ENCODE measurements around the gene TMEM132D.

TMEM132D gene

GRCh38 chr12:129821964-129822363 lies 81.9 kb downstream of the TMEM132D start:
- DNase-seq (ENCODE audit: low spot score), result no peak
- POLR2A ChIA-PET (ENCODE audit: low non-redundant PET), result no interaction called here
- CTCF ChIA-PET, result no interaction called here
- no peak overlapping the region for H3K27ac ChIP-seq
- TF ChIP-seq CTCF (conservative IDR thresholded peaks at IDR 0.05; ENCODE audit: low read depth), result no peak

GRCh38 chr12:129819391-129819790 lies 84.4 kb downstream of the TMEM132D start:
- CTCF ChIA-PET, result interaction anchor here (0.7 kb wide), 1 partner anchor 139 kb away, joined by 5 read pairs; no protein-coding TSS in a partner anchor
- POLR2A ChIA-PET (ENCODE audit: low non-redundant PET), result no interaction called here
- DNase-seq (ENCODE audit: low spot score), result no peak
- no peak for TF ChIP-seq CTCF (conservative IDR thresholded peaks at IDR 0.05; ENCODE audit: low read depth)
- H3K27ac ChIP-seq, result no peak overlapping the region

DNA sequence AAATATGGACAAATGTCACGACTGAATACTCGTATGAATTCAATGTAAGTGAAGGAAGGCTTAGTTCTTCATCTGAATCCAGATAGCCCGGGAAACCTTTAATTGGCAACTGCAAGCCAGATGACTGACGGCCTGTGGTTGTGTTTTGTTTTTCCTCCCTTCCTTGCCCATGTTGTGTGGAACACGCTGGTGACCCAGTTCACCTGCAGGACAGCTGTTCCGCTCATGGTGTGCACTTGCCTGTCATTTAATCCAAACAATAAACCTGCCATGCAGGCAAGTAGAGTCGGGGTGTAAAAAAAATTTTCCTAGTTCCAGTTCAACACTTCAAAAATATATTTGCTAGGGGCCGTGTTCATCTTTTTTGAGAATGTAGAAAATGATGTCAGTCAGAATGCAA lies 88.0 kb downstream of the TMEM132D start:
- no peak for DNase-seq (ENCODE audit: low spot score)
- H3K27ac ChIP-seq, result no peak overlapping the region
- ChIA-PET CTCF (interaction anchor here (0.6 kb wide), 1 partner anchor 185 kb away, joined by 4 read pairs; no protein-coding TSS in a partner anchor), POLR2A (ENCODE audit: low non-redundant PET) (no interaction called here)
- TF ChIP-seq CTCF (conservative IDR thresholded peaks at IDR 0.05; ENCODE audit: low read depth), result no peak

DNA sequence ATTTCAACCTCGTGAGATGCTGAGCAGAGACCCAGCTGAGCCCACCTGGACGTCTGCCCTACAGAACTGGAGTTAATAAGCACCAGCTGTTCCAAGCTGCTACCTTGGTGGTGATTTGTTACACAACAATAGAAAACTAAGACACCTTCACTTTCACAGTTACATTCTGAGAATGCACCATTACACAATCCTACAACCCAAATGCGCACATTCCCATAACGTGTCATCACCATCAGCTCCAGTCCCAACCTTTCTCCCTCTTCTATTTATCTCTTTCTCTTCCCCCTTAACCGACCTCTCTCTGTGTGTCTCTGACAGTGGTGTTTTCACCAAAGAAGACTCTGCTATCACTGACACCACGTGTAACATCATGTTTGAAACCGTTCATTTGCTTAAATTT lies 91.9 kb downstream of the TMEM132D start:
- POLR2A ChIA-PET (ENCODE audit: low non-redundant PET), result no interaction called here
- no peak overlapping the region for H3K27ac ChIP-seq
- CTCF ChIA-PET, result no interaction called here
- TF ChIP-seq CTCF (conservative IDR thresholded peaks at IDR 0.05; ENCODE audit: low read depth), result no peak
- no peak for DNase-seq (ENCODE audit: low spot score)

- H3K27ac ChIP-seq, result no peak overlapping the region
- no peak for DNase-seq (ENCODE audit: low spot score)
- no peak for TF ChIP-seq CTCF (conservative IDR thresholded peaks at IDR 0.05; ENCODE audit: low read depth)
- POLR2A ChIA-PET (ENCODE audit: low non-redundant PET), result no interaction called here
- CTCF ChIA-PET, result no interaction called here
Observed at GRCh38 chr12:129807136-129807535, 96.7 kb downstream of the TMEM132D start.

DNA sequence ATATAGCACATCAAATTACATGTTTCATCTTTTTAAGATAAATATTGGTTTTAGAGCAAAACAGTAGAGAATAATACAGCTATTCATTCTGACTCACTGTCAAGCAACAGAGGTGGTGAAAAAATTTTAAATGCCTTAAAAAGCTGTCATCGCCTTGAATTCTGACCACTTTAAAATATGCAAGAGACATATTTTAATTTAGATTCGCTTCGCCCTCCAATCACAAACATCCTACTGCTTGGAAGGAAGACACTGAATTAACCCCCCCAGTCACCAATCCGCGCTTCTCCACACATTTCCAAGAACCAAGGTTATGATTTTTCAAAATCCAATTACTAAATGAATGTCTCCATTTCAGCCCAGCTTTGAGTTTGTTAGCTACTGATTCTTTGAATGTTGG lies 112.4 kb downstream of the TMEM132D start:
- ChIA-PET POLR2A (ENCODE audit: low non-redundant PET) (no interaction called here), CTCF (interaction anchor here (0.6 to 0.8 kb wide), 3 partner anchors 182 to 1228 kb away, joined by 3 read pairs; no protein-coding TSS in a partner anchor)
- H3K27ac ChIP-seq, result no peak overlapping the region
- DNase-seq (ENCODE audit: low spot score), result no peak
- no peak for TF ChIP-seq CTCF (conservative IDR thresholded peaks at IDR 0.05; ENCODE audit: low read depth)

GRCh38 chr12:129790930-129791329 lies 112.9 kb downstream of the TMEM132D start:
- ChIA-PET CTCF (interaction anchor here (0.6 to 0.8 kb wide), 3 partner anchors 183 to 1227 kb away, joined by 3 read pairs; no protein-coding TSS in a partner anchor), POLR2A (ENCODE audit: low non-redundant PET) (no interaction called here)
- H3K27ac ChIP-seq, result no peak overlapping the region
- no peak for TF ChIP-seq CTCF (conservative IDR thresholded peaks at IDR 0.05; ENCODE audit: low read depth)
- DNase-seq (ENCODE audit: low spot score), result no peak

Measured in RWPE1 (cell line).